ENCODE results near the gene ERBB2. TPM values are rescaled to one million over a fixed set of nuclear protein-coding genes. Genes with fewer than 3 reads are reported as not detected.

ERBB2 gene
- total and polyA plus RNA-seq, 2 of the 8 experiments (the other 6 are each of a cell fraction or from before 2014, with no cell fraction given): 183 to 394 TPM

- TF ChIP-seq CHD7 (IDR thresholded peaks at IDR 0.05; ENCODE audit: insufficient replicate concordance, low read length): no peak
- no peak for TF ChIP-seq RXRA (IDR thresholded peaks at IDR 0.05; ENCODE audit: insufficient read depth, low read depth, low read length)
- TF ChIP-seq SIRT6 (IDR thresholded peaks at IDR 0.05; ENCODE audit: low read length): no peak
- no peak for TF ChIP-seq CBX8 (IDR thresholded peaks at IDR 0.05; ENCODE audit: borderline replicate concordance, low read depth, low read length)
- TF ChIP-seq TAF7 (optimal IDR thresholded peaks at IDR 0.05; ENCODE audit: borderline replicate concordance, low read depth, low read length): no peak
- TF ChIP-seq TCF12 (IDR thresholded peaks at IDR 0.05; ENCODE audit: low read depth, low read length): no peak
These were observed 24.9 kb downstream of the ERBB2 start (continued) for GRCh38 chr17:39724731-39725130.
